ENCODE results near the gene RAB33B.

Gene RAB33B

DNA sequence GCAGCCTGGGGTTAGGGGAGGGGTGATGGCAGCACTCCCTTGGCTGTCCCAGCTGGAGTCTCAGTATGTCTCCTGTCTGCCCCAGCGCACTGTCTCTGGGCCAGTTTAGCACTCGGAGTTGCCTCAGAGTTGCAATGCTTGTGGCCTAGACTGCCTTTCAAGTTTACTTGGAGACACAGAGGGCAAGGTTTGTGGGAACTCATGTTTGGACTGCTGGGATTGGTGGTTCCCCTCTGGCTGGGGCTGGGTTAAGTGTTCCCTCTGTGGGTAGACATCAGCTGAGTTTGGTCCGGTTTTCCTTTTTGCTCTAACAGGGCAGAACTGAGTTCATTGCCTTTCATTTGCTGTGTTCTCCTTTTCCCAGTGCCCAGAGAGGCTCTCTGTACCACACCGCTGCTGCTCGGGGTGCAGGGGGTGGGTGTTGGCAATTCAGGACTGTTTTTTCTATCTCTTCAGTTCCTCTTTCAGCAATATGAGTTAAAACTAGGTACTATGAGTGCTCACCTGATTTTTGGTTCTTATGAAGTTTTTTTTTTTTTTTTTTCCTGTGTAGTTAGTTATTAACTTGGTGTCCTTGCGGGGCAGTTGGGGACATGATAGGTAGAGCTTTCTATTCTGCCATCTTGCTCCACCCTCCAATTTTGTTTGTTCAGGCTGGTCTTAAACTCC, 17.2 kb downstream of the RAB33B start:
- TF ChIP-seq, protein P1, sequence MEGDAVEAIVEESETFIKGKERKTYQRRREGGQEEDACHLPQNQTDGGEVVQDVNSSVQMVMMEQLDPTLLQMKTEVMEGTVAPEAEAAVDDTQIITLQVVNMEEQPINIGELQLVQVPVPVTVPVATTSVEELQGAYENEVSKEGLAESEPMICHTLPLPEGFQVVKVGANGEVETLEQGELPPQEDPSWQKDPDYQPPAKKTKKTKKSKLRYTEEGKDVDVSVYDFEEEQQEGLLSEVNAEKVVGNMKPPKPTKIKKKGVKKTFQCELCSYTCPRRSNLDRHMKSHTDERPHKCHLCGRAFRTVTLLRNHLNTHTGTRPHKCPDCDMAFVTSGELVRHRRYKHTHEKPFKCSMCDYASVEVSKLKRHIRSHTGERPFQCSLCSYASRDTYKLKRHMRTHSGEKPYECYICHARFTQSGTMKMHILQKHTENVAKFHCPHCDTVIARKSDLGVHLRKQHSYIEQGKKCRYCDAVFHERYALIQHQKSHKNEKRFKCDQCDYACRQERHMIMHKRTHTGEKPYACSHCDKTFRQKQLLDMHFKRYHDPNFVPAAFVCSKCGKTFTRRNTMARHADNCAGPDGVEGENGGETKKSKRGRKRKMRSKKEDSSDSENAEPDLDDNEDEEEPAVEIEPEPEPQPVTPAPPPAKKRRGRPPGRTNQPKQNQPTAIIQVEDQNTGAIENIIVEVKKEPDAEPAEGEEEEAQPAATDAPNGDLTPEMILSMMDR (IDR thresholded peaks at IDR 0.05; ENCODE audit: control insufficient read depth, insufficient read depth, low read depth, low read length, missing control alignments) = no peak
- no peak for DNase-seq (ENCODE audit: low read depth)
- no peak overlapping the region for H3K4me3 ChIP-seq (ENCODE audit: control insufficient read depth, low read depth, low read length)

DNA sequence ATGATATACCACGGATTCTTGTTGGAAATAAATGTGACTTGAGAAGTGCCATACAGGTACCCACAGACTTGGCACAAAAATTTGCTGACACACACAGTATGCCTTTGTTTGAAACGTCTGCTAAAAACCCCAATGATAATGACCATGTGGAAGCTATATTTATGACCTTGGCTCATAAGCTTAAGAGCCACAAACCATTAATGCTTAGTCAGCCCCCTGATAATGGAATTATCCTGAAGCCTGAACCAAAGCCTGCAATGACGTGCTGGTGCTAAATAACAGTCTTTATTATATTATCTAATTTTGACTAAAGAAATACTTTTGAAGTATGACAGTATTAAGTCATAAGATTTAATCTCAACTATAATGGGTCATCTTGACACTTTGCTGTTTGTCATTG, 18.9 kb downstream of the RAB33B start:
- H3K4me3 ChIP-seq (ENCODE audit: control insufficient read depth, low read depth, low read length) = no peak overlapping the region
- no peak for DNase-seq (ENCODE audit: low read depth)
- TF ChIP-seq, protein P1 (IDR thresholded peaks at IDR 0.05; ENCODE audit: control insufficient read depth, insufficient read depth, low read depth, low read length, missing control alignments) = no peak

DNA sequence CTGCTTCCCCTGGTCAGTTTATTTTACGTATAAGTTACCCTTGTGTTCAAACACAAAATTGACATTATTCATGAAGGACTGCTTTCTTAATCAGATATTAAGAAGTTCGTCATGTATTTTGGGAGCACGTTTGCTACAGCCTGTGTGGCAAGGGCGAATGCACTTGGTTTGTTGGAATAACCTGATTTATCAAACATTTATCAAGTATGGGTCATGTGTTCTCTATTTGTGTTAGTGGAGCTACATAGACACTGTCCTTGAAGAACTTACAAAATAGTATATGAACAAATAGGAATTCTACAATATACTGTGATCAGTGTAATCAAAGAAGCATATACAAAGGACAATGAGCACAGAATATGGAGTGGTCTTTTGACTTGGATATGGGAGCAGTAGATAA, 22.4 kb downstream of the RAB33B start:
- DNase-seq (ENCODE audit: low read depth) = no peak
- TF ChIP-seq, protein P1 (IDR thresholded peaks at IDR 0.05; ENCODE audit: control insufficient read depth, insufficient read depth, low read depth, low read length, missing control alignments) = no peak
- H3K4me3 ChIP-seq (ENCODE audit: control insufficient read depth, low read depth, low read length) = no peak overlapping the region

DNA sequence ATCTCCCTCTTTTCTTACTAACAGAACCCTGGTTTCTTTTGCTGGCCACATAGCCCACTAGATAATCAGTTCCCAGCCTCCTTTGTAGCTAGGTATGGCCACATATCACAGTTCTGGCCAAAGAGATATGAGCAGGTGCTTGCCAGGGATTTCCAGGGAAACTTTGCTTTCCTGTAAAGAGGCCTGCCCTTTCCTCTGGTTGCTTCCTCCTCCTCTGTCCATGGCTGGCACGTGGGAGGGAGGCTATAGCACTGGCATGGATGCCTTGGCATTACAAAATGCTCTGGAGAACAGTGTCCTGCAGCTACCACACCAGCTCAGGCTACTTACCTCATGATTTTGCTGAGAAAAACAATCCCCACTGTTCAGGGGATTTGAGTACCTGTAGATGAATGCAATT, 27.5 kb downstream of the RAB33B start:
- DNase-seq (ENCODE audit: low read depth) = no peak
- H3K4me3 ChIP-seq (ENCODE audit: control insufficient read depth, low read depth, low read length) = no peak overlapping the region
- TF ChIP-seq, protein P1 (IDR thresholded peaks at IDR 0.05; ENCODE audit: control insufficient read depth, insufficient read depth, low read depth, low read length, missing control alignments) = no peak

DNA sequence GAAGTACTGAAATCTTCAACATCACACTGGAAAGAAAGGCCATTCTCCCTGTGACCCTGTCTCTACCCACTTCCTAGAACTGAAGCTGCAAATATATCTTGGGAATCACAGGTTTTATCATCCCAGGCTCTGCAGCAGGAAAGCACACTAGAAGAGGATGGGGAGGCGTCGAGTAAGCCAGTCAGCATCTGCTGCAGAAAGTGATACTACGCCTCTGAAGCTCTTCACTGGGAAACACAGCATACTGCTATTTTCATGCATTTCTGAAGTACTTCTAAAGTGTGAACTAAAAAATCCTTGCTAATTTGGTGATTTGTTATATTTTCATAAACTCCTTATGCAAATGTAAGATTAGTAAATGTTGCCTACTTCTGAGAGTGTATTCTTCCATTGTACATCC, 29.1 kb downstream of the RAB33B start:
- TF ChIP-seq, protein P1 (IDR thresholded peaks at IDR 0.05; ENCODE audit: control insufficient read depth, insufficient read depth, low read depth, low read length, missing control alignments) = no peak
- H3K4me3 ChIP-seq (ENCODE audit: control insufficient read depth, low read depth, low read length) = no peak overlapping the region
- no peak for DNase-seq (ENCODE audit: low read depth)

DNA sequence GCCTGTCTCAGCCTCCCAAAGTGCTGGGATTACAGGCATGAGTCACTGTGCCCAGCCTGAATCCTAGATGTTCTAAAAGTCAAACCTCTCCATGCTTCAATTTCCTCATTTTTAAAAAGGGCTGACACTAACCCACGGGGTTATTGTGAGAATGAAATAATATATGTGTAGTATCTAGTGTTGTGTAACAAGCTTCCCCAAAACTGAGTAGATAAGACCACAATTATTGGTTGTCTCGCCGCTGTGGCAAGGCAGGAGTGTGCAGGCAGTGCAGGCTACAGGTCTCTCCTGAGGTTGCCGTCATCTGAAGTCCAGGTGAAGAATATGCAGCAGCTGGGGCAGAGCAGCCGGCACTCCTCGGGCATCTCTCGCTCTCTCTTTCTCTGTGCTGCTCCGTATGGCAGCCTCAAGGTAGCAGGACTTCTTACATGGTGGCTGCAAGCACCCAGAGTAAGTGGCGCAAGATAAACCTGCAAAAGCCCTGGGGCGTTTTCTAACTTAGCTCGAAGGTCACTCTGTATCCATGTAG, 30.9 kb downstream of the RAB33B start:
- H3K4me3 ChIP-seq (ENCODE audit: control insufficient read depth, low read depth, low read length) = no peak overlapping the region
- DNase-seq (ENCODE audit: low read depth) = no peak

More for the DNA sequence above, 30.9 kb downstream of the RAB33B start:
- TF ChIP-seq, protein P1 (IDR thresholded peaks at IDR 0.05; ENCODE audit: control insufficient read depth, insufficient read depth, low read depth, low read length, missing control alignments) = no peak

Data from AG09309 (cell line).